Testis (tissue), 3 donors: Measurements from ENCODE around the gene ZNF644. TPM values are rescaled to one million over a fixed set of nuclear protein-coding genes. Genes with fewer than 3 reads are reported as not detected.

Experiments
- DNase-seq: peaks from one replicate; pipeline ENCODE4 v3.0.0-alpha.2; 2019
- H3K27ac ChIP-seq, 2 donors: fragments of 200-600 bp; sonication (generic); one replicate each; pipeline ENCODE4 v1.5.1; 2019
- H3K27me3 ChIP-seq: fragments of 200-600 bp; sonication (generic); one replicate; pipeline ENCODE4 v1.5.1; 2019
- H3K36me3 ChIP-seq: fragments of 200-600 bp; sonication (generic); one replicate; pipeline ENCODE4 v1.5.1; 2017; ENCODE audit warnings: low read depth; ENCODE audit errors: missing control alignments
- H3K4me1 ChIP-seq: fragments of 200-600 bp; sonication (generic); one replicate; pipeline ENCODE4 v1.5.1; 2019
- H3K4me3 ChIP-seq, 2 donors: fragments of 200-600 bp; sonication (generic); one replicate each; pipeline ENCODE4 v1.5.1; 2017 to 2019
- H3K9me3 ChIP-seq: fragments of 200-600 bp; sonication (generic); one replicate; pipeline ENCODE4 v1.5.1; 2017
- POLR2A ChIP-seq: fragments of 450-650 bp; IDR thresholded peaks from one replicate; pipeline ENCODE4 v1.6.1; 2017; ENCODE audit warnings: antibody characterized with exemption, mild to moderate bottlenecking, moderate library complexity
- WGBS, 2 donors: methylation state at CpG; one replicate each; pipeline ENCODE4 v1.1.5; 2018; 5-methylcytosine and 5-hydroxymethylcytosine counted together
- intact Hi-C: fragments of 100-400 bp; cut with DNase I; formaldehyde crosslinking; loops from one replicate; pipeline ENCODE4 v1.15.1; 2023; ENCODE audit warnings: low total_unique reads
- polyA plus RNA-seq: library from polyadenylated mRNA; stranded (reverse); fragments of 350-450 nt; fragmentation: Illumina TruSeq; extraction: RNeasy Lipid Tissue Mini Kit (QIAGEN cat#74804); gene quantifications from one replicate; pipeline ENCODE4 v1.2.3, GENCODE V29; 2014; ENCODE audit warnings: low read depth, low replicate concordance; ENCODE audit not compliant: insufficient read depth
- total RNA-seq, 2 donors: library from RNA; depleted of rRNA; stranded (reverse); fragments of >200 nt; gene quantifications; one replicate each; pipeline ENCODE4 v1.2.3, GENCODE V29; 2016
- TF ChIP-seq, protein P1 (sequence below), 3 experiments: fragments of 450-650 bp in 2 of 3; fragments of 200-600 bp in 1 of 3; sonication (generic) in 1 of 3; IDR thresholded peaks; one replicate each; pipeline ENCODE4 v1.5.1; 2016 to 2019; ENCODE audit warnings: antibody characterized with exemption in 3 of 3, mild to moderate bottlenecking in 2 of 3, moderate library complexity in 1 of 3

The ZNF644 gene
- total and polyA plus RNA-seq, 3 donors from 2014 or later = 21.6 to 73.8 (median 70.5) TPM

DNA sequence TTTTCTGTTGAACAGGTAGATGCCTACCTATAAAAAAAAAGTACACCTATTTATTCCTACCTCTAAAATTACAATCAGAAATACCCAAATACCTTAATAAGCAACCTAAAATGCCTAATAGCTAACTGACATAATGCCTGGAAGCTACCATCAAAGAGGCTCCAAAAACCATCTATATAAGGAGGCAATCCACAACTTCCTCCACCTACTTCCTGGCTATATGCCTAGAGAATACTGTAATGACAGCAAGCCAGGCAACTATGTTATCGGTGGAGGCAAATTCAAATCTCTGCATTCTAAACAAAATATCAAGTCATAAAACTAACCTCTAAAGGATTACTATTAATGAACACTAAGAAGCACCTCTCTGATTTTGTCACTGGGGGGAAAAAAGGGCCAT is 10.1 kb downstream of the ZNF644 start:
- Histone ChIP-seq H3K27me3 (no peaks in the 10 kb centered on the region), H3K4me1 (no peaks in the 10 kb centered on the region), H3K36me3 (no peaks in the 10 kb centered on the region), H3K27ac (no peak overlapping the region), H3K9me3 (no peaks in the 10 kb centered on the region), H3K4me3 (no peak overlapping the region)
- whole genome bisulfite sequencing, 2 donors = 31 to 38% methylated on average over 1 of the region's 1 CpG
- TF ChIP-seq, protein P1, sequence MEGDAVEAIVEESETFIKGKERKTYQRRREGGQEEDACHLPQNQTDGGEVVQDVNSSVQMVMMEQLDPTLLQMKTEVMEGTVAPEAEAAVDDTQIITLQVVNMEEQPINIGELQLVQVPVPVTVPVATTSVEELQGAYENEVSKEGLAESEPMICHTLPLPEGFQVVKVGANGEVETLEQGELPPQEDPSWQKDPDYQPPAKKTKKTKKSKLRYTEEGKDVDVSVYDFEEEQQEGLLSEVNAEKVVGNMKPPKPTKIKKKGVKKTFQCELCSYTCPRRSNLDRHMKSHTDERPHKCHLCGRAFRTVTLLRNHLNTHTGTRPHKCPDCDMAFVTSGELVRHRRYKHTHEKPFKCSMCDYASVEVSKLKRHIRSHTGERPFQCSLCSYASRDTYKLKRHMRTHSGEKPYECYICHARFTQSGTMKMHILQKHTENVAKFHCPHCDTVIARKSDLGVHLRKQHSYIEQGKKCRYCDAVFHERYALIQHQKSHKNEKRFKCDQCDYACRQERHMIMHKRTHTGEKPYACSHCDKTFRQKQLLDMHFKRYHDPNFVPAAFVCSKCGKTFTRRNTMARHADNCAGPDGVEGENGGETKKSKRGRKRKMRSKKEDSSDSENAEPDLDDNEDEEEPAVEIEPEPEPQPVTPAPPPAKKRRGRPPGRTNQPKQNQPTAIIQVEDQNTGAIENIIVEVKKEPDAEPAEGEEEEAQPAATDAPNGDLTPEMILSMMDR (IDR thresholded peaks at IDR 0.05) = no peak
- TF ChIP-seq POLR2A = no peak
- intact Hi-C loops = no loop called here
- DNase-seq = no peak

DNA sequence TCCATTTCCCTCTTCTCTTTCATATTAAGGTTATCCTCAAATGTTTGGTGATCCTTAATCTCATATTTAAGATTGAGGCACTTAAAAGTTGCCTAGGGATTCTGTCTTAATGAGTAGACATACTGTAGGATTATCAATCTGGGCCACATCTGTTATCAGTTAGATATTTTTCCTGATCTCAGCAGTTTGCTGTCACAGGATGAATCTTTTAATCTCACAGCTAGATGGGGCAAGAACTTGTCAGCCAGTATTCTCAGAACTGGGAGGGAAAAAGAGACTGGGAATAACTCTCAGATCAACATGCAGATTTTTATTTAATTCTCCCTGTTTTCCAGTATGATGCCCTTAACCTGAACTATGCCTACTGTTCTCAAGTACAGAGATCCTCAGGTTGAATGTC is 14.0 kb downstream of the ZNF644 start:
- H3K27me3 ChIP-seq = no peaks in the 10 kb centered on the region
- intact Hi-C loops = no loop called here

GRCh38 chr1:91007092-91007491 is 14.7 kb downstream of the ZNF644 start:
- Histone ChIP-seq H3K4me3 (no peak overlapping the region), H3K36me3 (no peaks in the 10 kb centered on the region), H3K27ac (no peak overlapping the region), H3K4me1 (no peaks in the 10 kb centered on the region), H3K27me3 (no peaks in the 10 kb centered on the region), H3K9me3 (no peaks in the 10 kb centered on the region)
- no peak for DNase-seq
- intact Hi-C loops = no loop called here
- TF ChIP-seq POLR2A = no peak
- TF ChIP-seq, protein P1 (IDR thresholded peaks at IDR 0.05) = no peak
- 85 to 92% methylated on average over 7 of the region's 7 CpGs for WGBS, 2 donors

More for the DNA sequence above, 14.0 kb downstream of the ZNF644 start:
- DNase-seq = no peak
- no peaks in the 10 kb centered on the region for H3K9me3 ChIP-seq
- no peaks in the 10 kb centered on the region for H3K4me1 ChIP-seq
- no peak overlapping the region for H3K4me3 ChIP-seq
- H3K27ac ChIP-seq = no peak overlapping the region
- TF ChIP-seq, protein P1 (IDR thresholded peaks at IDR 0.05) = no peak
- TF ChIP-seq POLR2A = no peak
- no peaks in the 10 kb centered on the region for H3K36me3 ChIP-seq

- Histone ChIP-seq H3K27ac (no peak overlapping the region), H3K4me1 (no peaks in the 10 kb centered on the region), H3K4me3 (no peak overlapping the region), H3K9me3 (no peaks in the 10 kb centered on the region), H3K36me3 (no peaks in the 10 kb centered on the region), H3K27me3 (no peaks in the 10 kb centered on the region)
- intact Hi-C loops = no loop called here
- TF ChIP-seq POLR2A = no peak
- TF ChIP-seq, protein P1 (IDR thresholded peaks at IDR 0.05) = no peak
- DNase-seq = no peak
- WGBS, 2 donors = 96 to 97% methylated on average over 2 of the region's 2 CpGs
These were observed 15.5 kb downstream of the ZNF644 start for GRCh38 chr1:91006113-91006908.

GRCh38 chr1:91005285-91005684 is 16.6 kb downstream of the ZNF644 start:
- WGBS, 2 donors = 75 to 92% methylated on average over 1 of the region's 1 CpG
- no peak overlapping the region for H3K27ac ChIP-seq
- intact Hi-C loops = no loop called here
- no peak for TF ChIP-seq POLR2A
- TF ChIP-seq, protein P1 (IDR thresholded peaks at IDR 0.05) = no peak
- H3K27me3 ChIP-seq = no peaks in the 10 kb centered on the region
- DNase-seq = no peak
- H3K4me3 ChIP-seq = no peak overlapping the region
- H3K9me3 ChIP-seq = no peaks in the 10 kb centered on the region
- no peaks in the 10 kb centered on the region for H3K4me1 ChIP-seq
- no peaks in the 10 kb centered on the region for H3K36me3 ChIP-seq
